Gastrocnemius medialis (tissue), 4 donors: ENCODE data around the gene RBM3.

Experiments
- CTCF ChIP-seq, 5 experiments: fragments of 450-650 bp in 3 of 5; fragments of 200-600 bp in 2 of 5; sonication (generic) in 2 of 5; IDR thresholded peaks in 4 of 5; conservative IDR thresholded peaks in 1 of 5; 1 replicate in 4 of 5; 2 replicates in 1 of 5; pipeline ENCODE4 v1.5.1; 2016 to 2019; ENCODE audit warnings: antibody characterized with exemption in 5 of 5, mild to moderate bottlenecking in 3 of 5, moderate library complexity in 3 of 5
- POLR2A ChIP-seq, 2 donors: fragments of 450-650 bp; IDR thresholded peaks; one replicate each; pipeline ENCODE4 v1.6.1; 2017; ENCODE audit warnings: antibody characterized with exemption in 2 of 2, mild to moderate bottlenecking in 2 of 2, moderate library complexity in 2 of 2

- TF ChIP-seq CTCF (IDR thresholded peaks at IDR 0.05 in 4 of 5, conservative IDR thresholded peaks at IDR 0.05 in 1 of 5): no peak
- TF ChIP-seq POLR2A (IDR thresholded peaks at IDR 0.05): no peak
These were observed 42.3 kb downstream of the RBM3 start for GRCh38 chrX:48616576-48616975.
